ENCODE data around the gene AMPD3. TPM values are rescaled to one million over a fixed set of nuclear protein-coding genes. Genes with fewer than 3 reads are reported as not detected.

AMPD3 gene
- total RNA-seq, 1 donor from 2014 or later = 12.9 TPM

DNA sequence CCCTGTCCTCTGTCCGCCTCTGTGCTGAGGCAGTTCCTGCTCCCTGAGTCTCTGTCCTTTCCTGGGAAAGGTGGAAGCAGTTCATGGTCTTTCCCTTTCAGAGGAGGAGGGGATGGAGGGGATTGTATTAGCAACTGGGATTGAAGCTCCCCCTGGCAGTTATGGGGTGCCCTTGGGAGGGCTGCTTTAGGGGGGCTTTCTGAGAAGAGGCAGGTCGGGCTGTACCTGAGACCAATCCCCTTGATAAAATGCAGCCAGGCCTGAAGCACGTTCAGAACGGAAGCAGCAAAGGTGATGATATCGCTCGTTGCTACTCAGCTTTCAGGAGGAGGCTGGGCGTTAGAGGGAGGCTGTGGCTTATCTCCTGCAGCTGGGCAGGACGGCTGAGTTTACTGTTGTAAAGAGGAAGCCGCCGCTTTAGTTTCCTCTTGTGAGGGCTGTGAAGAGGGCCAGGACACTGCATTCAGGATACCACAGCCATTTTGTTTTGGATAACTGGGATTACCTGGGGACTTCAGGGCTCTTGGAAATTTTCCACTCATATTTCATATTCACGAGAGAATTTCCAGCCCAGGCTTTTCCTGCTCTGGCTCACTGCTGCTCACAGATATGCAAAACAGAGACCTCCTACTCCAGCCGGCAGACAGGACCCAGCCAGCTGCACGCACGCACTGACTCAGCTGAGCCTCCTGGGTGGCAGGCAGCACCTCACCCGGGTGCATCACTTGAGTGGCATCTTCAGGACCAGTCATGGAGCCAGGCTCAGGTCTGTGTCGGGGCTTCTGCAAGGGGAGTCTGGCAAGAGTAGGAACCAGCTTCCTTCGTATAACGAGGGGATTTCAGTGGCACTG lies 798 bp downstream of the AMPD3 start:
- DNase-seq (ENCODE audit: low spot score, unreplicated experiment) = no peak
- H3K4me3 Mint-ChIP-seq (ENCODE audit: low read depth) = peak overlapping the region; percentile 31
- peak overlapping the region; percentile 59 for H3K27ac Mint-ChIP-seq
- no peaks in the 10 kb centered on the region for H3K36me3 Mint-ChIP-seq (ENCODE audit: insufficient read depth)
- H3K27me3 Mint-ChIP-seq = peaks cover 6% of the 10 kb centered on the region
- peaks cover 15% of the 10 kb centered on the region for H3K4me1 Mint-ChIP-seq (ENCODE audit: low read depth)
- H3K9me3 Mint-ChIP-seq (ENCODE audit: low read depth) = no peaks in the 10 kb centered on the region
- no peak for TF ChIP-seq CTCF (IDR thresholded peaks at IDR 0.05; ENCODE audit: unreplicated experiment)

DNA sequence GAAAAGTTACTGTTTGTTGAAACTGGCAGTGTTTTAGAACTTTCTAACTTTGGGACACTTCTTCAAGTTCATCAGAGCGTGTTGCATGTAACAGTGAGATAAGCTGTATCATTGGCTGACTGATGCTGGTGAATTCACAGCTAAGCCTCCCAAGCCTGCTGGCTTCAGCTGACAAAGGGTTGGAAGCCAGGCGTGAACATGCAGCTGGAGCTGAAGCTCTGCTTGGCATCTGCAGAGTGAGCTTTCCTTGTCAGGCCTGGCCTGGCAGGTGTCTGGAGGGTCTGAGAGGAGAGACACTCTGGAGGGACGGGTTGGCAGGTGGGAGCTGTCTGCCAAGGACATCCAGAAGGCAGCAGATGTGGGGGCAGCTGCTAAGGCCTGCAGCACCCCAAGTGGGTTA lies 1.5 kb downstream of the AMPD3 start:
- TF ChIP-seq CTCF (IDR thresholded peaks at IDR 0.05; ENCODE audit: unreplicated experiment) = no peak
- H3K27me3 Mint-ChIP-seq = peaks cover 6% of the 10 kb centered on the region
- peak overlapping the region; percentile 59 for H3K27ac Mint-ChIP-seq
- no peaks in the 10 kb centered on the region for H3K9me3 Mint-ChIP-seq (ENCODE audit: low read depth)
- H3K4me1 Mint-ChIP-seq (ENCODE audit: low read depth) = peaks cover 11% of the 10 kb centered on the region
- peak overlapping the region; percentile 31 for H3K4me3 Mint-ChIP-seq (ENCODE audit: low read depth)
- no peaks in the 10 kb centered on the region for H3K36me3 Mint-ChIP-seq (ENCODE audit: insufficient read depth)
- no peak for DNase-seq (ENCODE audit: low spot score, unreplicated experiment)

GRCh38 chr11:10457901-10458300 lies 2.8 kb downstream of the AMPD3 start:
- DNase-seq (ENCODE audit: low spot score, unreplicated experiment) = no peak
- peaks cover 6% of the 10 kb centered on the region for H3K27me3 Mint-ChIP-seq

GRCh38 chr11:10459029-10459970 lies 4.2 kb downstream of the AMPD3 start:
- Mint-ChIP-seq H3K27me3 (no peaks in the 10 kb centered on the region), H3K27ac (no peak overlapping the region), H3K4me1 (ENCODE audit: low read depth) (peaks cover 11% of the 10 kb centered on the region), H3K9me3 (ENCODE audit: low read depth) (no peaks in the 10 kb centered on the region), H3K4me3 (ENCODE audit: low read depth) (no peak overlapping the region), H3K36me3 (ENCODE audit: insufficient read depth) (peaks cover 3% of the 10 kb centered on the region)
- DNase-seq (ENCODE audit: low spot score, unreplicated experiment) = no peak
- no peak for TF ChIP-seq CTCF (IDR thresholded peaks at IDR 0.05; ENCODE audit: unreplicated experiment)

More at GRCh38 chr11:10457901-10458300, 2.8 kb downstream of the AMPD3 start:
- no peaks in the 10 kb centered on the region for H3K9me3 Mint-ChIP-seq (ENCODE audit: low read depth)
- H3K4me1 Mint-ChIP-seq (ENCODE audit: low read depth) = peaks cover 11% of the 10 kb centered on the region
- H3K27ac Mint-ChIP-seq = no peak overlapping the region
- TF ChIP-seq CTCF (IDR thresholded peaks at IDR 0.05; ENCODE audit: unreplicated experiment) = no peak
- peaks cover 3% of the 10 kb centered on the region for H3K36me3 Mint-ChIP-seq (ENCODE audit: insufficient read depth)
- H3K4me3 Mint-ChIP-seq (ENCODE audit: low read depth) = no peak overlapping the region

- H3K4me3 Mint-ChIP-seq (ENCODE audit: low read depth) = no peak overlapping the region
- H3K27me3 Mint-ChIP-seq = no peaks in the 10 kb centered on the region
- H3K4me1 Mint-ChIP-seq (ENCODE audit: low read depth) = peaks cover 4% of the 10 kb centered on the region
- DNase-seq (ENCODE audit: low spot score, unreplicated experiment) = no peak
- TF ChIP-seq CTCF (IDR thresholded peaks at IDR 0.05; ENCODE audit: unreplicated experiment) = no peak
- H3K36me3 Mint-ChIP-seq (ENCODE audit: insufficient read depth) = peaks cover 3% of the 10 kb centered on the region
- H3K9me3 Mint-ChIP-seq (ENCODE audit: low read depth) = no peaks in the 10 kb centered on the region
- H3K27ac Mint-ChIP-seq = no peak overlapping the region
Observed at GRCh38 chr11:10460611-10461275, 5.7 kb downstream of the AMPD3 start.

Measured in progenitor cell of endocrine pancreas (in vitro differentiated cells).